Epithelial cell of prostate (primary cell): Measurements from ENCODE around the gene CCL15.
"Not testable (repeated sequence)": the region's sequence is repeated elsewhere in the genome, so short reads cannot be mapped to it uniquely, and the experiment has no call there.

Source experiments
- DNase-seq: peaks from one replicate; pipeline ENCODE4 v3.0.0-alpha.2; 2011; ENCODE audit warnings: low read depth, low spot score
- H3K27ac ChIP-seq: fragments of 450-650 bp; 2 replicates; pipeline ENCODE4 v1.5.1; 2017; ENCODE audit warnings: mild to moderate bottlenecking

CCL15 gene

GRCh38 chr17:35998018-35998545 lies 3.3 kb downstream of the CCL15 start:
- DNase-seq = no peak
- H3K27ac ChIP-seq = no peak overlapping the region

- not testable (repeated sequence) for H3K27ac ChIP-seq, DNase-seq
These were observed 6.0 kb downstream of the CCL15 start for GRCh38 chr17:35995346-35995745.

- no peak for DNase-seq
These were observed 10.3 kb downstream of the CCL15 start for GRCh38 chr17:35991075-35991474.

DNA sequence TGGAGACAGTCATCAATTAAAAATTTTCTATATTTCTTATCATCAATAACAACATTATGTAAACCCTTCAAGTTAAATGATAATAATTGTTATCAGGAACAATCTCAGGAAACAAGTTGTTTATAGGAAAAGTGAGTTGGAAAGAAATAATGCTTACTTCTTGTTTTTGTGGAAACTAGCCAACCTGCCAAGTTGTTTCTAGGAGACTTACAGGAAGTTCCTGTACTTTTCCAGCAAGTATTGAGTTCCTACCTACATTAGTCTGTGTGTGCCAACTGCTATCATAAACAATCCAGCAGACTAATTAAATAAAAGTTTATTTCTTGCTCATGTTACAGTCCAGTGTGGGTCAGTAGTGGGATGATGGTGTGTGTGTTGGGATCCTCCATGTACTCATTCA lies 13.2 kb downstream of the CCL15 start:
- no peak overlapping the region for H3K27ac ChIP-seq
- DNase-seq = no peak

More at GRCh38 chr17:35991075-35991474, 10.3 kb downstream of the CCL15 start:
- no peak overlapping the region for H3K27ac ChIP-seq

- DNase-seq = no peak
- no peak within 1 kb of the TSS for H3K27ac ChIP-seq
These were observed 14.7 kb downstream of the CCL15 start, which contains the start of gene CCL14 for GRCh38 chr17:35986643-35987042. CCL14 (minus strand) TSS chr17:35986729; CDS start chr17:35986649, 80 bp downstream.

DNA sequence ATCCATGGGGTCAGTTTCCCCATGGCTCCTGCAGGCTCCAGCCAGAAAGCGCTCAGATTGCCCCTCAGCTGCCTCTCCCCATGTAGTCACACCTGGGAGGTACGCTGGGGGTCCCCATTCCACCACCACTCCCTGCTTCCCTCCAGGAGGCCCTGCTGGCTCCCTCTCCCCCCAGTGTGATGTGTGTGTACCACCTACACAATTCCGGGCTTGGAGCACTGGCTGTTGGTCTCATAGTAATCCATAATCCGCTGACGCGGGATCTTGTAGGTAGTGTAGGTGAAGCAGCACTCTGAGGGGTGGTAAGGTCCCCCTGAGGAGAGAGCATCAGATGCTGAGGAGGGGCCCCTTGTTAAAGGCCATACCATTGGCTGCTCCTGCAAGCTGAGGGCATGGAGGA lies 17.2 kb downstream of the CCL15 start:
- DNase-seq = no peak
- no peak overlapping the region for H3K27ac ChIP-seq

DNA sequence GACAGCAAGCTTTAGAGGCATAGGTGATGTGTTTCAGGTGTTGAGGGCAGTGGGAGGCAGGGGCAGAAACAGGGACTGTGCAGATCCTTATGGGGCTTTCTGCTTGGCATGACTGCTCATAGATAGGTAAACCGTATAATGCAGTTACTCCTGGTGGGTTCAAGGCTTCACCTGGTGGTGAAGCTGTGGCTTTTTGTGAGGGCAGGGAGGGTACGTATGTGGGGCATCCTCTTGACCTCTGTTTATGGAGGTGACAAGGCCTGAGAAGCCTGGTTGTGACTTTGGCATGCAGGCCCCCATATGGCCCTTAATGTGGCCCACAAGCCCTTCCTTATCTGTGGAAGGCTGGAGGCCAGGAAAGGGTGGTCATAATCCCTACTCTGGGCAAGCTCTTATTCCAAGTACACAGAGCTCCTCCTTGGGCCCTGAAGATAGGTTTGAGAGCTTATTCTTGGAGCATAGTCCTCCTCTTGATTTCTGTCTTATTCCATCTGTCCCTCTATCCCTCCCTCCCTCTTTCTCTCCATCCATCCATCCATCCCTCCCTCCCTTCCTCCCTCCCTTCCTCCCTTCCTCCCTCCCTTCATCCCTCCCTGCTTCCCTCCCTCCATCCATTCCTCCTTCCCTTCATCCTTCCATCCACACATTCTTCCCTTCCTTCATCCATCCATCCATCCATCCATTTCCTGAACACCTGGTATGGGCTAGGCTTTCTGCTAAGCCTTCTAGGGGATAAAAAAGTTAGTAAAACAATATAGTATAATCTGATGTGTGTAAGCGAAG lies 18.8 kb downstream of the CCL15 start:
- no peak for DNase-seq
- H3K27ac ChIP-seq = no peak overlapping the region

- no peak overlapping the region for H3K27ac ChIP-seq
- no peak for DNase-seq
These were observed 19.4 kb downstream of the CCL15 start for GRCh38 chr17:35981908-35982330.

GRCh38 chr17:35981246-35981645 lies 20.1 kb downstream of the CCL15 start, which contains the start of gene CCL16:
CCL16 (minus strand) TSS chr17:35981497; CDS start chr17:35981420, 77 bp downstream.
- H3K27ac ChIP-seq = no peak within 1 kb of the TSS
- DNase-seq = no peak

DNA sequence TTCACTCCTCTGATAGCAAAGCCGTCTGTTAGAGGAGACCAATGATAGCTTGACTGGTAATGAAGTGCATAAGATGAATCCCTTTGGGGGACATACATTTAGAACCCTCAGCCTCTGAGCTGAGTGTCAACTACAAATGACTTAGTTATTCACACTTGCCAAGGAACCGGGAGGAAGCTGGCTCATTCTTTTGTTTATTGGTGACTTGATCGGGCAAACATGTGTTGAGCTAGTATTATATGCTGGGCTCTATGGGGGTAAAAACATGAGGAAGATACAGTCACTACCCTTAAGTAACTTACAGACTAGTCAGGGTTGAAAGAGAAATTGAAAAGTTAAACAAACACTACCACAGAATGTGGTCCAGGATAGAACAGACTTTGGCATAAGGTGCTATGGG lies 23.0 kb downstream of the CCL15 start:
- no peak overlapping the region for H3K27ac ChIP-seq
- DNase-seq = no peak

DNA sequence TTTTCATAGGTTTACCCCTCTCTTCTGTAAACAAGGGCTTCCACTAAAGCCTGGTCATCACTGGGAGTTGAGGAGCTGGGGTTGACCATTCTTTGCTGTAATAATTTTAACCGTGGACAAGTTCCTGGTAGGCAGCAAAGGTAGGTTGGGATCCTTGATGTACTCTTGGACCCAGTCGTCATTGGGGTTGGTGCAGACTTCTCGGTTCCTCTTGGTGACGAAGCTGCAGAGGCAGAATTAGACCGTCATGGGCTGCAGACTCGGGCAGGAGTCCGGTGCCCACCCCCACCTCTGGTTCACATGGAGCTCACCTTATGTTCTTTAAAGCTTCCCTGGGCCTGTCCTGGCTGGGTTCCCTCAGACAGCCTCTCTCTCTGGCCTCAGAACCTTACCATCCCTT lies 23.8 kb downstream of the CCL15 start:
- no peak overlapping the region for H3K27ac ChIP-seq
- DNase-seq = no peak

GRCh38 chr17:35973333-35974260 lies 27.8 kb downstream of the CCL15 start:
- DNase-seq = peak; percentile 50
- H3K27ac ChIP-seq = peak overlapping the region; percentile 75

- DNase-seq = no peak
- H3K27ac ChIP-seq = peak overlapping the region; percentile 75
These were observed 28.4 kb downstream of the CCL15 start for GRCh38 chr17:35972945-35973332.

GRCh38 chr17:35972535-35972934 lies 28.8 kb downstream of the CCL15 start:
- H3K27ac ChIP-seq = peak overlapping the region; percentile 75
- no peak for DNase-seq

GRCh38 chr17:35972066-35972465 lies 29.3 kb downstream of the CCL15 start:
- no peak for DNase-seq
- no peak overlapping the region for H3K27ac ChIP-seq

GRCh38 chr17:35969558-35970380 lies 31.6 kb downstream of the CCL15 start:
- DNase-seq = no peak
- H3K27ac ChIP-seq = no peak overlapping the region

DNA sequence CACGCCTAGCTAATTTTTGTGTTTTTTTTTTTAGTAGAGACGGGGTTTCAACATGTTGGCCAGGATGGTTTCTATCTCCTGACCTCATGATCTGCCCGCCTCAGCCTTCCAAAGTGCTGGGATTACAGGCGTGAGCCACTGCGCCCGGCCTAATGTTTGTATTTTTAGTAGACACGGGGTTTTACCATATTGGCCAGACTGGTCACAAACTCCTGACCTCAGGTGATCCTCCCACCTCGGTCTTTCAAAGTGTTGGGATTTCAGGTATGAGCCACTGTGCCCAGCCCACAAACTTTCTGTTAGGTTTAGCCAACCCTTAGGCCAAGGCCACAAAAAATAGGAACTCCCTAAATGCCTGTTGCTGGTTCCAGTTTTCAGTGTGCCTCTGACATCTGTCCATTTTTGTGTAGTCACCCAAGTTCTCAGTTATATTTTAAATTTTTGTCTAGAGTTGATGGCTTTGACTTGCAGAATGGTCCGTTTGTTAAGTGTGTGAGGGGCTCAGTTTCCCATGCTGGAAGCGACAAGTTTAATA lies 32.8 kb downstream of the CCL15 start:
- DNase-seq = no peak

GRCh38 chr17:35965272-35965671 lies 36.1 kb downstream of the CCL15 start:
- no peak for DNase-seq
- no peak overlapping the region for H3K27ac ChIP-seq

More for the DNA sequence above, 32.8 kb downstream of the CCL15 start:
- H3K27ac ChIP-seq = no peak overlapping the region

- DNase-seq = no peak
- H3K27ac ChIP-seq = no peak overlapping the region
These were observed 37.7 kb downstream of the CCL15 start for GRCh38 chr17:35963663-35964062.

GRCh38 chr17:35953720-35954119 lies 47.6 kb downstream of the CCL15 start:
- DNase-seq = no peak
- no peak overlapping the region for H3K27ac ChIP-seq
